Activated CD4-positive, alpha-beta memory T cell treated with anti-CD3 and anti-CD28 coated beads for 36 hours (primary cell): ENCODE measurements around the gene BEST3. TPM values are rescaled to one million over a fixed set of nuclear protein-coding genes. Genes with fewer than 3 reads are reported as not detected.

Source experiments
- CTCF ChIA-PET: fragments of 350-600 bp; sonication (Branson Sonifier 250); formaldehyde crosslinking; loops from one replicate; lab custom pipeline; 2021; ENCODE audit warnings: antibody characterized with exemption, inconsistent platforms; lab: Charles Lee
- POLR2A ChIA-PET: fragments of 350-600 bp; sonication (Branson Sonifier 250); formaldehyde crosslinking; loops from one replicate; lab custom pipeline; 2021; ENCODE audit warnings: antibody characterized with exemption; lab: Charles Lee
- DNase-seq: peaks from one replicate; pipeline ENCODE4 v3.0.0-alpha.2; 2020
- H3K27ac Mint-ChIP-seq: one replicate; pipeline ENCODE4 v1.8.0; 2021; ENCODE audit warnings: mixed read lengths
- H3K27me3 Mint-ChIP-seq: one replicate; pipeline ENCODE4 v1.8.0; 2021; ENCODE audit warnings: mixed read lengths
- H3K36me3 Mint-ChIP-seq: one replicate; pipeline ENCODE4 v1.8.0; 2021; ENCODE audit warnings: mixed read lengths
- H3K4me1 Mint-ChIP-seq: one replicate; pipeline ENCODE4 v1.8.0; 2021; ENCODE audit warnings: low read depth, mixed read lengths
- H3K4me3 Mint-ChIP-seq: one replicate; pipeline ENCODE4 v1.8.0; 2021; ENCODE audit warnings: mild to moderate bottlenecking, mixed read lengths
- H3K9me3 Mint-ChIP-seq: one replicate; pipeline ENCODE4 v1.8.0; 2021; ENCODE audit warnings: mixed read lengths
- intact Hi-C: fragments of 100-400 bp; cut with micrococcal nuclease; formaldehyde crosslinking; loops from one replicate; pipeline ENCODE4 v1.15.1; 2023
- total RNA-seq, 2 experiments: library from RNA; stranded (reverse); gene quantifications; one replicate each; pipeline ENCODE4 v1.2.3, GENCODE V29; 2021

The BEST3 gene
- total RNA-seq, 2 experiments from 2014 or later = not detected

DNA sequence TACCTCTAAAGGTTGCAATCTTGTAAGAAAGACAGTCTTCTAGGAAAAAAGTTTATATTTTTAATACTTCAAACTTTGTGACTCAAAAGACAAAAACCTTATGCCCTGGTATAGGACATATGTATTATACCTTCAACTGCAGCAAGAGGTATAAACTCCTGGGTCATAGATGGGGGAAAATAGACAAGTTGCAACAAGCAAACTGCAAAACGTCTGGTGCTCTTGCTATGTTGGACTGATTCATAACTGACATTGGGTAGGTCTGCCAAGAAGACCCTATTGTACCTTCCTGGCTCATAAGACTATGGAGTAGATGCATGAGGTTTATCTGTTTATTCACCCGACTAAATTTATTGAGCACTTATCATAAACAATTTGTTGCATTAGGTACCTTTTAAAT is 40.9 kb downstream of the BEST3 start:
- CTCF ChIA-PET = no interaction called here
- peaks cover 7% of the 10 kb centered on the region for H3K27me3 Mint-ChIP-seq
- POLR2A ChIA-PET = no interaction called here
- H3K27ac Mint-ChIP-seq = no peak overlapping the region
- H3K36me3 Mint-ChIP-seq = no peaks in the 10 kb centered on the region
- no peaks in the 10 kb centered on the region for H3K9me3 Mint-ChIP-seq
- no peak for DNase-seq
- no peak overlapping the region for H3K4me3 Mint-ChIP-seq
- intact Hi-C loops = no loop called here
- H3K4me1 Mint-ChIP-seq = no peaks in the 10 kb centered on the region

- CTCF ChIA-PET = no interaction called here
- Mint-ChIP-seq H3K36me3 (no peaks in the 10 kb centered on the region), H3K4me1 (no peaks in the 10 kb centered on the region), H3K4me3 (no peak overlapping the region), H3K9me3 (no peaks in the 10 kb centered on the region), H3K27ac (no peak overlapping the region), H3K27me3 (peaks cover 7% of the 10 kb centered on the region)
- intact Hi-C loops = no loop called here
- POLR2A ChIA-PET = no interaction called here
- DNase-seq = no peak
Observed at GRCh38 chr12:69657376-69658137, 41.5 kb downstream of the BEST3 start.

DNA sequence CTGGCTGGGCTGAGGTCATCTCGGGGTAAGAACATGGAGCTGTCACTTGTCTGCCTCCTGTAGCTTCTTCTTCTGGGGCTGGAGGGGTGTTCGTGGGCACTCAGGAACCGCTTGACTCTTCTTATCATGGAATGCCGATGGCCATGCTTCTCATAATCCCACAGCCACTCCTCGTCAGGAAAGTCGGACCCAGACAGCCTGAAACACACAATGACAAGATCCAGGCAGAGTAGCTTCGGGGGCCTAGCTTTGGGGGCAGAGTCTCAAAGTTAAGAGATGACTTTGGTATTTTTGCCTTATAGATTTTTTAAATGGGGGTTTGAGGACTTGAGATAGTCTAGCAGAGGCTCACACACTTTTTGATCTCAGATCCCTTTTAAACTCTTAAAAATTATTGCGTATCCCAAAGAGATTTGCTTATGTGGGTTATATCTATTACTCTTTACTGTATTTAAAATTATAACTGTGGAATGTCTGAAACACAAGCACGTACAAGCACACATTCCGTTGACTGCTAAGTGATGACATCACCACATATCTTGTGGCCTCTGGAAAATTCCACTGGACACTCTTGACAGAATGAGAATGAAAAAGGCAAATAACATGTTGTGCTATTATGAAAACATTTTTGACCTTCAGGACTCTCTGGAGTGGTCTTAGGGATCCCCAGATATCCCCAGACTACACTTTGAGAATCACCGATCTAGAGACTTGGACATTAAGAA is 43.3 kb downstream of the BEST3 start:
- intact Hi-C loops = no loop called here
- Mint-ChIP-seq H3K4me3 (no peak overlapping the region), H3K4me1 (no peaks in the 10 kb centered on the region), H3K27ac (no peak overlapping the region), H3K27me3 (peaks cover 5% of the 10 kb centered on the region), H3K9me3 (no peaks in the 10 kb centered on the region), H3K36me3 (no peaks in the 10 kb centered on the region)
- DNase-seq = no peak
- POLR2A ChIA-PET = no interaction called here
- CTCF ChIA-PET = no interaction called here

GRCh38 chr12:69653703-69654102 is 45.4 kb downstream of the BEST3 start:
- no peaks in the 10 kb centered on the region for H3K4me1 Mint-ChIP-seq
- no peak for DNase-seq
- intact Hi-C loops = no loop called here
- ChIA-PET CTCF (interaction anchor here (1.1 kb wide), 1 partner anchor 13 kb away, joined by 3 read pairs; no protein-coding TSS in a partner anchor), POLR2A (no interaction called here)
- H3K9me3 Mint-ChIP-seq = no peaks in the 10 kb centered on the region
- H3K36me3 Mint-ChIP-seq = no peaks in the 10 kb centered on the region
- no peak overlapping the region for H3K4me3 Mint-ChIP-seq
- peaks cover 5% of the 10 kb centered on the region for H3K27me3 Mint-ChIP-seq
- no peak overlapping the region for H3K27ac Mint-ChIP-seq

GRCh38 chr12:69651922-69652321 is 47.2 kb downstream of the BEST3 start:
- DNase-seq = no peak
- Mint-ChIP-seq H3K4me3 (no peak overlapping the region), H3K9me3 (no peaks in the 10 kb centered on the region), H3K27ac (no peak overlapping the region), H3K27me3 (peaks cover 7% of the 10 kb centered on the region), H3K4me1 (no peaks in the 10 kb centered on the region), H3K36me3 (no peaks in the 10 kb centered on the region)
- POLR2A ChIA-PET = no interaction called here
- CTCF ChIA-PET = interaction anchor here (2.9 kb wide), 1 partner anchor 12 kb away, joined by 15 read pairs; no protein-coding TSS in a partner anchor
- intact Hi-C loops = no loop called here

DNA sequence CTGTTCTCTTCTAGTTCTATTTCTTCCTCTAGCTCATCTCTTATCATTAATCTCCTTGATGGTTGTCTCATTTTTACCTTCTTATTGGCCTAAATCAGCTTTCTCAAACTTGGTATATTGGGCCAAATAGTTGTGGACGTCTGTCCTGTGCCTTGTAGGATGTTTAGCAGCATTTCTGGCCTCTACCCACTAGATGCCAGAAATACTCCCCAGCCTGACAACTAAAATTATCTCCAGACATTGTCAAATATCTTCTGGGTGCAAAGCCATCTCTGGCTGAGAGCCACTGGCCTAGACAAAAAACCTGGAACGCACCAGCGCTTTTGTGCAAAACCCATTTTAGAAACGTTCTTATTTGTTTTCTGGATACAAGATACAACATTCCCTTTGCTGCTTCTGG is 49.6 kb downstream of the BEST3 start:
- ChIA-PET CTCF (interaction anchor here (1.5 kb wide), 1 partner anchor 10 kb away, joined by 5 read pairs; no protein-coding TSS in a partner anchor), POLR2A (no interaction called here)
- Mint-ChIP-seq H3K27ac (no peak overlapping the region), H3K9me3 (no peaks in the 10 kb centered on the region), H3K27me3 (peaks cover 2% of the 10 kb centered on the region), H3K36me3 (no peaks in the 10 kb centered on the region), H3K4me1 (no peaks in the 10 kb centered on the region), H3K4me3 (no peak overlapping the region)
- intact Hi-C loops = no loop called here
- no peak for DNase-seq

GRCh38 chr12:69648476-69648875 is 50.6 kb downstream of the BEST3 start:
- intact Hi-C loops = no loop called here
- CTCF ChIA-PET = interaction anchor here (1.5 kb wide), 1 partner anchor 9 kb away, joined by 5 read pairs; no protein-coding TSS in a partner anchor
- no peaks in the 10 kb centered on the region for H3K9me3 Mint-ChIP-seq

DNA sequence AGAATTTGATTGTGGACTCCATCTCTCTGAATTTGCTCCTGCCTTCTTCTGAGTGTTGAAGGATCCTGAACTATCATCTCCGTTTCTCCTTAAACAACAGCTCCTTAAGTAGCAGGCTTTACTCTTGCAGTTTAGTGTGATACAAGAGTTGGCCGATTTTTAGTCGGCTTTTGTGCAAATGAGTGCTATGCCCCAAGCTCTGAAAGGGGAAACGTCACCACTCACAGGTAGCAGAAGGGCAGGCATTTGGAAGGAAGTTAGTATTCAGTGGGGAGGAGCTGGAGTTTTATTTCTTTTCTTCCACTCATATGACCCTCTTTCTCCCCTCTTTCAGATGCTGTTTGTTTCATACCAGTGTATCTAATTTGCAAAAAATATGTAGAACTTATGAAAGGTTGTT is 51.9 kb downstream of the BEST3 start:
- H3K4me1 Mint-ChIP-seq = no peaks in the 10 kb centered on the region
- no peaks in the 10 kb centered on the region for H3K36me3 Mint-ChIP-seq
- no peak overlapping the region for H3K27ac Mint-ChIP-seq
- no peak for DNase-seq
- peaks cover 2% of the 10 kb centered on the region for H3K27me3 Mint-ChIP-seq
- no peak overlapping the region for H3K4me3 Mint-ChIP-seq
- ChIA-PET CTCF (interaction anchor here (0.7 kb wide), 1 partner anchor 56 kb away, joined by 3 read pairs; no protein-coding TSS in a partner anchor), POLR2A (no interaction called here)
- no peaks in the 10 kb centered on the region for H3K9me3 Mint-ChIP-seq
- intact Hi-C loops = no loop called here

More at GRCh38 chr12:69648476-69648875, 50.6 kb downstream of the BEST3 start:
- Mint-ChIP-seq H3K27ac (no peak overlapping the region), H3K27me3 (peaks cover 2% of the 10 kb centered on the region), H3K4me1 (no peaks in the 10 kb centered on the region), H3K36me3 (no peaks in the 10 kb centered on the region), H3K4me3 (no peak overlapping the region)
- POLR2A ChIA-PET = no interaction called here
- no peak for DNase-seq

GRCh38 chr12:69645031-69645430 is 54.1 kb downstream of the BEST3 start:
- Mint-ChIP-seq H3K36me3 (no peaks in the 10 kb centered on the region), H3K4me1 (no peaks in the 10 kb centered on the region), H3K4me3 (no peak overlapping the region), H3K27me3 (peaks cover 2% of the 10 kb centered on the region), H3K9me3 (no peaks in the 10 kb centered on the region), H3K27ac (no peak overlapping the region)
- intact Hi-C loops = no loop called here
- POLR2A ChIA-PET = no interaction called here
- CTCF ChIA-PET = no interaction called here
- no peak for DNase-seq

DNA sequence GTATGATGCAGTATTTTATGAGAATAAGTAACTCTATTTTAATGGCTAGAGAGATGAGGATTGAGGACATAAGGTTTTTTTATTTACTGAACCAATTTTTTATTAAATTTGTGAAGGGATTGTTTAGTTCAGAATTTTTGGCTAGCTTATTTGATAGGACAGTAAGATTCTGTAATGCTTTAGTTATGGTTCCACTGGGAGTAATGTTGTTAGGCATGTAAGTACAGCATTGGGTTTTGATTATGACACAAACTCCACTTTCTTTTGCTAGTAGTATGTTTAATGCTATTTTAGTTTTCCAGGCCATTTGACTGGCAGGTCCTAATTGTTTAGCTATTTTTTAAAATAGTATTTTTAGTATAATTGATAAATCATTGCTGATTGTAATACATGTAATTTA is 54.6 kb downstream of the BEST3 start:
- peaks cover 2% of the 10 kb centered on the region for H3K27me3 Mint-ChIP-seq
- intact Hi-C loops = no loop called here
- H3K27ac Mint-ChIP-seq = no peak overlapping the region
- POLR2A ChIA-PET = no interaction called here
- no peaks in the 10 kb centered on the region for H3K36me3 Mint-ChIP-seq
- no peaks in the 10 kb centered on the region for H3K4me1 Mint-ChIP-seq
- CTCF ChIA-PET = interaction anchor here (0.6 kb wide), 1 partner anchor 174 kb away, joined by 4 read pairs; the partner anchor contains the start of gene FRS2
- H3K4me3 Mint-ChIP-seq = no peak overlapping the region
- DNase-seq = no peak
- no peaks in the 10 kb centered on the region for H3K9me3 Mint-ChIP-seq

GRCh38 chr12:69642531-69642930 is 56.6 kb downstream of the BEST3 start:
- intact Hi-C loops = no loop called here
- H3K27ac Mint-ChIP-seq = no peak overlapping the region
- no peaks in the 10 kb centered on the region for H3K36me3 Mint-ChIP-seq
- no peak overlapping the region for H3K4me3 Mint-ChIP-seq
- H3K9me3 Mint-ChIP-seq = no peaks in the 10 kb centered on the region
- no peaks in the 10 kb centered on the region for H3K4me1 Mint-ChIP-seq
- ChIA-PET POLR2A (no interaction called here), CTCF (interaction anchor here (5.0 kb wide), 1 partner anchor 285 kb away, joined by 48 read pairs; no protein-coding TSS in a partner anchor)
- H3K27me3 Mint-ChIP-seq = peaks cover 2% of the 10 kb centered on the region
- DNase-seq = no peak

DNA sequence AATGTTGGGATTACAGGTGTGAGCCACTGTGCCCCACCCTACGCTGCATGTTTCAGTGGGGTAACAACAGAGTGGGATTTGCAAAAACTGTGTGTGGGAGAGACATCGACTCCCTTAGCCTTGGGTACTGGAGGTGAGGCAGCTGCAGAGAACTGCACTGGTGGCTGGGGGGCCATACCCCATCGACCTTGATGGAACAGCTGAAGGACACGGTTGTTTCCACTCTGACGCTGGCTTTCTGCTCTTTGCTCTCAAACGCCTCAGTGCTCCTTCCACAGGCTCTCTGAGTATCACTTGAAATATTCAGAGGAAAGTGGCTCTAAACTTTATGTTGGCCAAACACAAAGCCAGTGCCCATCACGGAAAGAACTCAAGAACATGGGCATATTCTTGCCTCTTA is 57.6 kb downstream of the BEST3 start:
- Mint-ChIP-seq H3K27me3 (no peaks in the 10 kb centered on the region), H3K9me3 (no peaks in the 10 kb centered on the region), H3K4me1 (no peaks in the 10 kb centered on the region), H3K4me3 (no peak overlapping the region), H3K27ac (no peak overlapping the region), H3K36me3 (no peaks in the 10 kb centered on the region)
- POLR2A ChIA-PET = interaction anchor here (0.7 kb wide), 1 partner anchor 726 kb away, joined by 4 read pairs; no protein-coding TSS in a partner anchor
- CTCF ChIA-PET = interaction anchor here (3.7 to 5.0 kb wide), 2 partner anchors 284 to 350 kb away, joined by 12 to 48 read pairs; no protein-coding TSS in a partner anchor
- intact Hi-C loops = no loop called here
- DNase-seq = no peak
